Breast epithelium (tissue), 4 donors: ENCODE results near the gene SP2. TPM values are rescaled to one million over a fixed set of nuclear protein-coding genes. Genes with fewer than 3 reads are reported as not detected.
A peak's percentile ranks its signal among the peaks of the same experiment; 100 is the strongest.

Experiments
- DNase-seq, 2 donors: peaks; one replicate each; pipeline ENCODE4 v3.0.0-alpha.2; 2019; ENCODE audit warnings: low spot score in 2 of 2
- H3K27ac ChIP-seq, 2 donors: fragments of 200-600 bp; sonication (generic) in 1 of 2; one replicate each; pipeline ENCODE4 v1.5.1; 2016 to 2019; ENCODE audit warnings: mild to moderate bottlenecking in 1 of 2
- H3K27me3 ChIP-seq, 2 donors: fragments of 200-600 bp; sonication (generic) in 1 of 2; one replicate each; pipeline versions ENCODE4 v1.5.1 to v1.6.0; 2017 to 2019; ENCODE audit warnings: control low read depth in 1 of 2, mild to moderate bottlenecking in 1 of 2
- H3K36me3 ChIP-seq: fragments of 200-600 bp; one replicate; pipeline ENCODE4 v1.5.1; 2019
- H3K4me1 ChIP-seq, 2 donors: fragments of 200-600 bp; sonication (generic); one replicate each; pipeline ENCODE4 v1.5.1; 2016 to 2019; ENCODE audit warnings: control low read depth in 1 of 2
- H3K4me3 ChIP-seq, 3 donors: fragments of 200-600 bp; sonication (generic); 1 replicate in 2 of 3; 2 replicates in 1 of 3; pipeline ENCODE4 v1.5.1; 2016 to 2019; ENCODE audit warnings: mild to moderate bottlenecking in 3 of 3, moderate library complexity in 2 of 3
- H3K9me3 ChIP-seq, 2 donors: fragments of 200-600 bp; sonication (generic) in 1 of 2; one replicate each; pipeline ENCODE4 v1.5.1; 2016 to 2019; ENCODE audit warnings: control low read depth in 1 of 2
- POLR2A ChIP-seq: fragments of 450-650 bp; IDR thresholded peaks from one replicate; pipeline ENCODE4 v1.6.1; 2016; ENCODE audit warnings: antibody characterized with exemption, mild to moderate bottlenecking, moderate library complexity
- POLR2AphosphoS5 ChIP-seq, 3 donors: sonication (generic); formaldehyde crosslinking; IDR thresholded peaks; one replicate each; pipeline ENCODE4 v1.6.1; 2017; ENCODE audit warnings: antibody characterized with exemption in 3 of 3
- intact Hi-C: fragments of 100-400 bp; cut with DNase I; formaldehyde crosslinking; loops from one replicate; pipeline ENCODE4 v1.15.1; 2023; ENCODE audit warnings: low total_unique reads
- total RNA-seq, 3 donors: library from RNA; depleted of rRNA; stranded (reverse); fragments of >200 nt; gene quantifications; one replicate each; pipeline ENCODE4 v1.1.0, GENCODE V29; 2016
- TF ChIP-seq, protein P1 (sequence below), 3 donors: fragments of 450-650 bp; IDR thresholded peaks; one replicate each; pipeline ENCODE4 v1.5.1; 2016 to 2017; ENCODE audit warnings: antibody characterized with exemption in 3 of 3, mild to moderate bottlenecking in 3 of 3, moderate library complexity in 3 of 3

Gene SP2
- total RNA-seq, 3 donors from 2014 or later, result 4.6 to 9.8 (median 5.6) TPM

DNA sequence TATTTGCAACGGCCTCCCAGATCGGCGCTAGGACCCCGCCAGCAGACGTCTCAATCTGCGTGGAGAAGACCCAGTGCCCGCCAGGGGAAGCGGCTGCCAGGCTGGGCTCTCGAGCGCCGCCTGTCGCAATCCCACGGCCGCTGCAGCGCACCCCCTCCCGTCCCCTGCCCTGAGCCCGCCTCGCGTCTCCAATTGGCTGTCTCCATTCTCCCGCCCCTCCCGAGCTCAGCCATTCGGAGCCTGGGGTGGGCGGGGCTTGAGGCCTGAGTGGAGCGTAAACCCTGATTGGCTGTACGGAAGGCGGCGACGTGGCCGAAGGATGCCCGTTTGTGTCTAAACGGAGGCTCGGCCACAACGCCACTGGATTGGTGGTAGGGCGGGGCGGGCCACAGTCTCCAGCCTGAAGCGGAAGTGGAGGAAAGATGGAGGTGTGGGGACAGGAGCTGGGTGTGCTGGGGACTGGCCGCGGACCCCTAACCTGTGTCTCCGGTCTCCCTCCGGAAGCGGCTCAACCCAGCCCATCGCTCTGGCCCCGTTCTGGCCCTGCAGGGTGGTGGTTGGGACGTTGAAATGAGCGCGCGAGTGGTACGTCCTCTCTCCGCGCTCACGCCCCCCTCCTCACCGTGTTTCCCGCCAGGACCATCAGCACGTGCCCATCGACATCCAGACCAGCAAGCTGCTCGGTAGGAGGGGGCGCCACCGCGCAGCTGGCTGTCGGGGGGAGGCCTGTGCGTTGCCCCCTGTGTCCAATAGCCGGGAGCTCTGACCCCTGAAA, 74.9 kb downstream of the SP2 start, which contains the start of gene CDK5RAP3:
Gene CDK5RAP3, plus strand, starts transcription at position 389 of the 775 bp plus-strand sequence. Its CDS starts 34 bp downstream, at position 423.
- Histone ChIP-seq H3K27me3 (no peaks in the 10 kb centered on the region), H3K4me3 (peak within 1 kb of the TSS; percentile 89 to 98 (median 97)), H3K27ac (peak within 1 kb of the TSS; percentile 94 to 95), H3K4me1 (peaks cover 0 to 7% of the 10 kb centered on the region in 2 donors), H3K9me3 (no peaks in the 10 kb centered on the region), H3K36me3 (no peaks in the 10 kb centered on the region)
- TF ChIP-seq POLR2AphosphoS5 (IDR thresholded peaks at IDR 0.05) (peak; percentile 68 to 91 (median 75)), POLR2A (peak; percentile 74)
- TF ChIP-seq, protein P1, sequence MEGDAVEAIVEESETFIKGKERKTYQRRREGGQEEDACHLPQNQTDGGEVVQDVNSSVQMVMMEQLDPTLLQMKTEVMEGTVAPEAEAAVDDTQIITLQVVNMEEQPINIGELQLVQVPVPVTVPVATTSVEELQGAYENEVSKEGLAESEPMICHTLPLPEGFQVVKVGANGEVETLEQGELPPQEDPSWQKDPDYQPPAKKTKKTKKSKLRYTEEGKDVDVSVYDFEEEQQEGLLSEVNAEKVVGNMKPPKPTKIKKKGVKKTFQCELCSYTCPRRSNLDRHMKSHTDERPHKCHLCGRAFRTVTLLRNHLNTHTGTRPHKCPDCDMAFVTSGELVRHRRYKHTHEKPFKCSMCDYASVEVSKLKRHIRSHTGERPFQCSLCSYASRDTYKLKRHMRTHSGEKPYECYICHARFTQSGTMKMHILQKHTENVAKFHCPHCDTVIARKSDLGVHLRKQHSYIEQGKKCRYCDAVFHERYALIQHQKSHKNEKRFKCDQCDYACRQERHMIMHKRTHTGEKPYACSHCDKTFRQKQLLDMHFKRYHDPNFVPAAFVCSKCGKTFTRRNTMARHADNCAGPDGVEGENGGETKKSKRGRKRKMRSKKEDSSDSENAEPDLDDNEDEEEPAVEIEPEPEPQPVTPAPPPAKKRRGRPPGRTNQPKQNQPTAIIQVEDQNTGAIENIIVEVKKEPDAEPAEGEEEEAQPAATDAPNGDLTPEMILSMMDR (IDR thresholded peaks at IDR 0.05), result peak; percentile 97 to 99 (median 98)
- intact Hi-C loops, result no loop called here
- DNase-seq, result peak; percentile 100

- H3K4me3 ChIP-seq, result no peak overlapping the region
- no peak for DNase-seq
- no peaks in the 10 kb centered on the region for H3K36me3 ChIP-seq
- H3K27ac ChIP-seq, result no peak overlapping the region
- intact Hi-C loops, result no loop called here
- H3K27me3 ChIP-seq, result no peaks in the 10 kb centered on the region
- no peak for TF ChIP-seq POLR2AphosphoS5 (IDR thresholded peaks at IDR 0.05)
- TF ChIP-seq, protein P1 (IDR thresholded peaks at IDR 0.05), result no peak
- peaks cover 0 to 7% of the 10 kb centered on the region in 2 donors for H3K4me1 ChIP-seq
- H3K9me3 ChIP-seq, result no peaks in the 10 kb centered on the region
Observed at GRCh38 chr17:47973541-47973940, 77.5 kb downstream of the SP2 start.

GRCh38 chr17:47975189-47975822, 79.3 kb downstream of the SP2 start:
- DNase-seq, result no peak
- no peak overlapping the region for H3K4me3 ChIP-seq
- intact Hi-C loops, result no loop called here
- H3K9me3 ChIP-seq, result no peaks in the 10 kb centered on the region
- no peak for TF ChIP-seq POLR2A
- TF ChIP-seq, protein P1 (IDR thresholded peaks at IDR 0.05), result no peak
- TF ChIP-seq POLR2AphosphoS5 (IDR thresholded peaks at IDR 0.05), result no peak
- peaks cover 0 to 7% of the 10 kb centered on the region in 2 donors for H3K4me1 ChIP-seq
- H3K27me3 ChIP-seq, result no peaks in the 10 kb centered on the region
- H3K27ac ChIP-seq, result no peak overlapping the region
- H3K36me3 ChIP-seq, result no peaks in the 10 kb centered on the region

DNA sequence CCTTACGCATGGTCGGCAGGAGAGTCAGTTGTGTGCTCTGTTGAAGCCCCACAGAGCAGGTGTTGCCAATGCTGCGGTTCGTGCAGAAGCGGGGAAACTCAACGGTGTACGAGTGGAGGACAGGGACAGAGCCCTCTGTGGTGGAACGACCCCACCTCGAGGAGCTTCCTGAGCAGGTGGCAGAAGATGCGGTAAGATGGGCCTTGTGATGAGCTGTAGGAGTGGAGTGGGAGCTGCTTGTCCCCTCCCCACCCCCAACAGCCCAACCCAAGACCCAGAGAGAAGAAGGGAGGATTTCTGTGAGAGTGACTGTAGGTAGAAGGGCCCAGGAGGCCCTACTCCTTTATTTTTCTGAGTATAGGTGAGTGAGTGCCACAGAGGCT, 79.8 kb downstream of the SP2 start:
- intact Hi-C loops, result no loop called here
- H3K36me3 ChIP-seq, result no peaks in the 10 kb centered on the region

More for the DNA sequence above, 79.8 kb downstream of the SP2 start:
- Histone ChIP-seq H3K4me3 (no peak overlapping the region), H3K27ac (no peak overlapping the region), H3K4me1 (peaks cover 0 to 7% of the 10 kb centered on the region in 2 donors), H3K9me3 (no peaks in the 10 kb centered on the region), H3K27me3 (no peaks in the 10 kb centered on the region)
- TF ChIP-seq, protein P1 (IDR thresholded peaks at IDR 0.05), result no peak
- no peak for TF ChIP-seq POLR2A
- no peak for TF ChIP-seq POLR2AphosphoS5 (IDR thresholded peaks at IDR 0.05)
- no peak for DNase-seq
